Hematopoietic multipotent progenitor cell treated with erythropoietin and hydrocortisone succinate and interleukin-3 and kit ligand, for 6 days (in vitro differentiated cells): ENCODE data around the gene PTPRD.
"Not testable (repeated sequence)": the region's sequence is repeated elsewhere in the genome, so short reads cannot be mapped to it uniquely, and the experiment has no call there.

Experiments used
- DNase-seq: peaks from one replicate; pipeline ENCODE4 v3.0.0-alpha.2; 2015

Gene PTPRD

DNA sequence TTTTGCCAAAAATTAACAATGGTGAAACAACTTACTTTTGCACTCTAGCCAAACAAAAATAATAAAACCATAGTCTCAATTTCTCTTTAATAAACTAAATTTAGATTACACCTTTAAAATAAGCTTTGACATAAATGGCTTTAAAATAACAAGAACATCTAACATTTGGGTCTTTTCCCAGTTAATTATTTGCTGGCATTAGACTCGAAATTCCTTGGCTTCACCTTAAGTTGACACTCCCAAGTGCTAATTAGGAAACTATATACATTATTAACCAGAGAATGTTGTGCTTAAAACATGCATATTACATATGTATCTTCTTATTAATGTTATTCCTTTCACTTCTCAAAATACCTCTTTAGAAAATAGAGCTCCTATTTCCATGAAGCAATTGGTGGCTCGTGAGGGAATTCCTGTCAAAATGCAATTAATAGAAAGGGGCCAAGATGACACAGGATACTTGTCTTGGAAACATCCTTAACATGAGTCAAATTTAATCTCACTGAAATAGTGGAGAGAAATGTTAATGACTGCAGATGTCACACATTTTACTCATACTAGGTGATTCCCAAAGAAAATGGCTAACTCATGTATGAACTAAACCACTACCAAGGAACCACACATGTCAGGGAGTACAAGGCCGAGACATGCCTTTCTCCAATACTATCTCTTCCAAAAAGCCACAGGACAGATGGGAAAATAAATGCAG is 1880.3 kb downstream of the PTPRD start:
- DNase-seq = no peak

GRCh38 chr9:8730618-8731017 is 1882.2 kb downstream of the PTPRD start:
- peak; percentile 45 for DNase-seq

DNA sequence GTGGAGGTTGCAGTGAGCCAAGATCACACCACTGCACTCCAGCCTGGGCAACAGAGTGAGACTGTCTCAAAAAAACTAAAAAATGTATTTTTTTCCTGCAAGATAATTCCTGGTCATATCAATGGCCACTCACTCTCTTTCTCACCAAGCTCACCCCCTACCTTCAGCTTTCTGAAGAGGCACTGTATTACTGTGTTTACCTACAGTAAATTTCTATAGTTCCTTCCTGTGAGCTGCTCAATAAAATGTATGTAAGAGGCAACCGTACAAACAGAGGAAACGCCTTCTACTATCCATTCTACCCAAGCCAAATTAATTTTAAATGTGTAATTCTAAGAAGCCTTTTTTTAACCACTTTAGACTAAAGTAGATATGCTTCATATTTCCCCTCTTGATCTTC is 1883.9 kb downstream of the PTPRD start:
- no peak for DNase-seq

GRCh38 chr9:8727191-8727590 is 1885.6 kb downstream of the PTPRD start:
- DNase-seq = no peak

- DNase-seq = no peak
Measured at GRCh38 chr9:8726692-8727091, 1886.1 kb downstream of the PTPRD start.

- DNase-seq = no peak
Measured at GRCh38 chr9:8725635-8726034, 1887.2 kb downstream of the PTPRD start.

DNA sequence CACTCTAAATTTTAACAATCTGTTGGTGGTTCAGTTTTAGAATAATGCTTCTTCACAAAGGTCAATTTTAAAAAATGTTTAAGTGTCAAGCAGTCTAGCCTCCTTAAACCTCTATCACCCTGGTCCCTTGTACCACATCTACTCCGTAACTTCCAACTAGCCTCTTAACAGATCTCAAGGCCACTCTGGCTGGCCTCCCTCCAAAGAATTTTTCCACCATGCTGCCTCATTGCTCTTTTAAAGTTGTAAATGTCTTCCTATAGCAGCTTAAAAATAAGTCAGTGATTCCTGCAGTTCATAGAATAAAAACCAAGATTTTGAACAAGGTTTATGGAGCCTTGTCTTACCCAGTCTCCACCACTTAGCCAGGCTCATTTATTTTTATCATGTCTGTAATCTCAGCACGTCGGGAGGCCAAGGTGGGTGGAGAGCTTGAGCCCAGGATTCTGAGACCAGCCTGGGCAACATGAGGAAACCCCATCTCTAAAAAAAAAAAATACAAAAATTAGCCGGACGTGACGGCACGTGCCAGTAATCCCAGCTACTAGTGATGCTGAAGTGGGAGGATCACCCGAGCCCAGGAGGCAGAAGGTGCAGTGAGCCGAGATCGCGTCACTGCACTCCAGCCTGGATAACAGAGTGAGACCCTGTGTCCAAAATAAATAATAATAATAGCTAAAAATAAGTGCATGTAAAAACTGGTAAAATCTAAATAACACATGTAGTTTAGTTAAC is 1888.4 kb downstream of the PTPRD start:
- DNase-seq = no peak

- no peak for DNase-seq
Measured at GRCh38 chr9:8723195-8723594, 1889.6 kb downstream of the PTPRD start.

DNA sequence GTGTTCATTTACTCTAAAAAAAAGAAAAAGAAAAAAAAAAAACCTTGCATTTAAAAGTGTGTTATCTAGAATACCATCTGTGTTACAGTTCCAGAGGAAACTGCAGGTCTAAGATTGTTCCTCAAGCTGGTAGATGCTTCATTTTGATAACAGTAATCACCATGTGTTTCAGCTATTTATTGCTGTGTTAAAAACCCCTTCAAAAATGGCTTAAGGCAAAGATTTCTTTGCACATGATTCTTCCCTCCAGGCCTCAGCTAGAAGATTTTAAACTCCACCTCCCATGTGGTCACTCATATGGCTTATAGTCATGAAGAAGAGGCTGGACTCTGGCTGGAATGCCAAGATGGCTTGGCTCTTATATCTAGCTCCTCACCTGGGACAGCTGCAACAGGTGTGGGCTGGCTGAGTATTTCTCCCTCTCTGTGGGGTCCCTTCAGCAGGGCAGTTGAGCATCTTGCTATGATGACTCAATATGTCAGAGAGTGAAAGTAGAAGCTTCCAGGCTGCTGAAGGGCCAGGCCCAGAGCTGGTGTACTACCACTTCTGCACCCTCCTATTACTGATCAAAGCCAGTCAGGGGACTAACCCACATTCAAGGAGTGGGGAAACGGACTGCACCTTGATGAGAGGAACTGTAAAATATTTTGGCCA is 1892.8 kb downstream of the PTPRD start:
- peak; percentile 56 for DNase-seq

- DNase-seq = no peak
Measured at GRCh38 chr9:8718121-8718725, 1894.6 kb downstream of the PTPRD start.

DNA sequence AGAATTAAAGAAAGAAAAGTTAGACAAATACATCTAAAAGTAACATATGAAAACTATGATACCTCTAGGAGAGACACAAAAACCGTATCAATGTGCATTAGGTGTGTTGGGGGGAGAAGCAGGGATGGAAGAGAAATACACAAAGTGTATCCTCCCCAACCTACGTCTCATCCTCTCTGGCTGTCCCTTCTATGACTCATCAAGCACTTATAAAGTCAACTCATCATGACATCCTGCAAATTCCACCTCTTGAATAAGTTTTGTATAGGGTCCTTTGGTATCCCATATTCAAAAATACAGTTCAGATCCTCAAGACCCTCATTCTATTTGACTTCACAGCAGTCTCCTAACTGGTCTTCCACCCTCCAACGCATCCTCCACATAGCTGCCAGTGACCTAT is 1895.7 kb downstream of the PTPRD start:
- DNase-seq = no peak

- DNase-seq = no peak
Measured at GRCh38 chr9:8715788-8716187, 1897.0 kb downstream of the PTPRD start.

DNA sequence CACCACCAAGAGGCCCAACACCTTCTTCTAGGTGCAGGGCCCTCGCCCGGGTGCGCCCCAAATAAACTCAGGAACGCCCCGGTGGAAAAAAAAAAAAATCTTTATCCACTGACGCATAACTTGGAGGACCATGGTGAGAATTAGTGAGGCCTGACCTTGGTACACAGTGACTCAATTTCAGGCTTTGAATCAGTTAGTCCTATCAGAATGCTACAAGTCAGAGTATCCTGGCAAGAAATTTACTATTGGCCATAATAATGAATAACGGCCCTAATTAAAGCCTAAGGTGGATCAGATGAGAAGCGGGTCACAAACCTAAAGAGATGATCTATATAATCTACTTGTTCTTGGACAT is 1899.0 kb downstream of the PTPRD start:
- no peak for DNase-seq

GRCh38 chr9:8713149-8713810 is 1899.5 kb downstream of the PTPRD start:
- no peak for DNase-seq

GRCh38 chr9:8709731-8710130 is 1903.1 kb downstream of the PTPRD start:
- DNase-seq = no peak

DNA sequence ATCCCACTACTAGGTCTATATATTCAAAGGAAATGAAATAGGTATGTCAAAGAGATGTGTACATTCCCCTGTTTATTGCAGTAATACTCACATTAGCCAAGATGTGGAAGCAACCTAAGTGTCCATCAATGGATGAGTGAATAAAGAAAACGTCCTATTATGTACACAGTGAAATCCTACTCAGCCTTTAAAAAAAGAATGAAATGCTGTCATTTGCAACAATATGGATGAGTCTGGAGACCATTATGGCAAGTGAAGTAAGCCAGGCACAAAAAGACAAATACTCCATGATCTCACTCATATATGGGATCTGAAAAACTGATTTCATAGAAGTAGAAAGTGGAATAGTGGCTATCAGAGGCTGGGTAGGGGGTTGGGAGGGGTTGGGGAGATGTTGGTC is 1904.1 kb downstream of the PTPRD start:
- no peak for DNase-seq

DNA sequence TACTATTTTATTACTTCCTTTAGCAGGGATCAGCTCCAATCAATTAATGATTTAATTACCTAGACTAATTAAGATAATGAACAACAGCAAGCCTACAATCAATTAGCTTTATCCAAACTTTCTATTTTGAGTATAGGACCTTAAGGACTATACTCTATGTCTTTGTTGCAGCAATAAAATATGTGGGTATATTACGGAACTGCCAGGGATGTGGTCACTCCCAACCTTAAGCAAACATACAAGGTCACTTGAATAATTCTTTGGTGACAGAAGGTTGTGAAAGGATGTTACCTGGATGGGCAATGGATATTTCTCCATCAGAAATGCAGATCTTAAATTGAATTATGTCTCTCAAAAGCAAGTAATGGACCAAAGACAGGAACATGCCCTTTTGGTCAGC is 1905.8 kb downstream of the PTPRD start:
- DNase-seq = no peak

GRCh38 chr9:8706531-8706930 is 1906.3 kb downstream of the PTPRD start:
- no peak for DNase-seq

- DNase-seq = no peak
Measured at GRCh38 chr9:8705861-8706260, 1906.9 kb downstream of the PTPRD start.

DNA sequence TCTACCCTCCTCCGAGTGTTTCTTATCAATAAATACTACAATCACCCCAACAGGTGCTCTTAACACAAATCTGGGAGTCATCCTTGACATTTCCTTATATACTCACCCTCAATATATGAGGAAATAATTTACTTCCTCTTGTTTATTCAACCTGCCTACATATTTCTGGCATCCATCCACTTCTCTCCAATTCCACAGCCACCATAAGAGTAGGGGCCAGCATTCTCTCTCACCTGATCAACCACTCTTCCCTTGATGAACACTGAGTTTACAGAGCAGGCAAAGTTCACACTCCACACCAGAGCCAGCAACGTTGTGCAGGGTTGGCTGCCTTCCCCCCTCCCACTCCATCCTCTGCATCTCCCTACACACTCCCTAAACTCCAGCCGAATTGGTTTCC is 1908.9 kb downstream of the PTPRD start:
- DNase-seq = no peak

DNA sequence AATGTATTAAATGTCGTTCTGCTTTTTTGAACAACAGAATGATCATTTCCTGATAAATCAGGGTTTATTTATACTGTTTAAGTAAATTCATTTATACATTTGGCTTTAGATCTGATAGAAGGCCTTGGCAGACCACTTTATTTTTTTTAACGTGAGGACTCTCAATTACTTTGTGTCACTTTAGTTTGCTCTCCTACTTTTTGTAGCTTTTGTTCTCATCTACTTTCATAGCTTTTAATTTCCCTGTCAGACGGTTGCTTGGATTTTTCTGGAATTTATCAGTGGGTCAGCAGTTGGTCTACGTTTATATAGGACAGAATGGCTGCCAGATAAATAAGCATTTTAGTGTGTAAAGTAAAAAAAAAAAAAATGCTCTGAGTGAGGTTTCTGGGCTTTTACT is 1910.9 kb downstream of the PTPRD start:
- DNase-seq = no peak

DNA sequence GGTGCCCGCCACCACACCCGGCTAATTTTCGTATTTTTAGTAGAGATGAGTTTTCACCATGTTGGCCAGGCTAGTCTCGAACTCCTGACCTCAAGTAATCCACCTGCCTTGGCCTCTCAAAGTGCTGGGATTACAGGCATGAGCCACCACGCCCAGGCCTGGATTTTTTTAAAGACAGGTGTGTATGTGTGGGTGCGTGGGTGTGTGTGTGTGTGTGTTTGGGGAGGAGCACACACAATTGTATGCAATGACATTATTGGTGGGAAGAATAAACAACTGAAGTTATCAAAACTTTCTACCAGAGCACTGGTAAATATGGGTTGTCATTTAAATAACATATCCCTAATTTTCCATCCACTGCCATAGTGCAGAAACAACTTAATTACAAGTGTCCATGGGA is 1915.2 kb downstream of the PTPRD start:
- not testable (repeated sequence) for DNase-seq

GRCh38 chr9:8696516-8696915 is 1916.3 kb downstream of the PTPRD start:
- DNase-seq = no peak
